K562 (cell line): ENCODE measurements around the gene RBP3. TPM values are rescaled to one million over a fixed set of nuclear protein-coding genes. Genes with fewer than 3 reads are reported as not detected.

Source experiments
- BCL6 ChIP-seq: fragments of 250-450 bp; sonication (Bioruptor Pico); IDR thresholded peaks from 2 replicates; pipeline ENCODE4 v1.4.0; 2020
- BHLHE40 ChIP-seq: IDR thresholded peaks from 2 replicates; pipeline ENCODE4 v1.6.1; 2011; ENCODE audit warnings: low read length, improper control_type of control experiment
- CREB1 ChIP-seq, 2 experiments: sonication (generic) in 1 of 2; formaldehyde crosslinking in 1 of 2; IDR thresholded peaks; 2 replicates each; pipeline versions ENCODE4 v1.6.1 to v1.8.0; 2012 to 2022; ENCODE audit warnings: inconsistent platforms in 1 of 2, mild to moderate bottlenecking in 1 of 2, missing genetic modification reagents in 1 of 2, moderate library complexity in 1 of 2
- CXXC5 ChIP-seq: fragments of 250-450 bp; sonication (Bioruptor Pico); IDR thresholded peaks from 2 replicates; pipeline ENCODE4 v1.8.0; 2022; ENCODE audit warnings: inconsistent platforms, mild to moderate bottlenecking, moderate library complexity
- DIDO1 ChIP-seq: fragments of 450-650 bp; IDR thresholded peaks from 2 replicates; pipeline ENCODE4 v1.6.1; 2016; ENCODE audit warnings: low read depth, missing biosample characterization, missing genetic modification characterization
- FOXK2 ChIP-seq, 2 experiments: fragments of 450-650 bp; IDR thresholded peaks in 1 of 2; conservative IDR thresholded peaks in 1 of 2; 2 replicates each; pipeline ENCODE4 v1.6.1; 2016; ENCODE audit warnings: low read depth in 2 of 2, mild to moderate bottlenecking in 1 of 2
- KAT7 ChIP-seq: sonication (generic); formaldehyde crosslinking; IDR thresholded peaks from 2 replicates; pipeline ENCODE4 v1.8.0; 2022; ENCODE audit warnings: missing genetic modification reagents, mild to moderate bottlenecking, borderline replicate concordance
- KLF13 ChIP-seq: fragments of 450-650 bp; IDR thresholded peaks from 2 replicates; pipeline ENCODE4 v1.6.1; 2016; ENCODE audit warnings: missing genetic modification characterization, low read depth, mild to moderate bottlenecking, missing compliant biosample characterization, moderate library complexity, borderline replicate concordance
- MECOM ChIP-seq: fragments of 250-450 bp; sonication (Bioruptor Pico); IDR thresholded peaks from 2 replicates; pipeline ENCODE4 v1.8.0; 2022; ENCODE audit warnings: inconsistent platforms
- NR1H2 ChIP-seq: sonication (generic); formaldehyde crosslinking; IDR thresholded peaks from 2 replicates; pipeline ENCODE4 v1.4.0; 2020; ENCODE audit warnings: mild to moderate bottlenecking, missing genetic modification reagents
- NR3C1 ChIP-seq: sonication (generic); formaldehyde crosslinking; IDR thresholded peaks from 2 replicates; pipeline ENCODE4 v1.8.1; 2022; ENCODE audit warnings: missing genetic modification reagents
- OTX1 ChIP-seq: fragments of 450-650 bp; formaldehyde crosslinking; IDR thresholded peaks from 2 replicates; pipeline ENCODE4 v1.4.0; 2022; ENCODE audit warnings: mild to moderate bottlenecking
- SMAD4 ChIP-seq: fragments of 250-450 bp; sonication (Bioruptor Pico); conservative IDR thresholded peaks from 2 replicates; pipeline ENCODE4 v1.8.0; 2021; ENCODE audit warnings: inconsistent platforms, mild to moderate bottlenecking, moderate library complexity
- TAL1 ChIP-seq: fragments of 450-650 bp; IDR thresholded peaks from 2 replicates; pipeline ENCODE4 v1.6.1; 2016; ENCODE audit warnings: mild to moderate bottlenecking
- THRAP3 ChIP-seq: fragments of 450-650 bp; IDR thresholded peaks from 2 replicates; pipeline ENCODE4 v1.6.1; 2016; ENCODE audit warnings: mild to moderate bottlenecking, inconsistent platforms, borderline replicate concordance
- U2AF1 ChIP-seq: fragments of 200-400 bp; formaldehyde crosslinking; optimal IDR thresholded peaks from 2 replicates; pipeline ENCODE3; 2017; ENCODE audit warnings: mild to moderate bottlenecking, low read depth, low read length, moderate library complexity
- ZBTB1 ChIP-seq: sonication (generic); formaldehyde crosslinking; IDR thresholded peaks from 2 replicates; pipeline ENCODE4 v1.8.1; 2023; ENCODE audit warnings: missing genetic modification reagents, low read depth, mild to moderate bottlenecking, borderline replicate concordance
- ZNF778 ChIP-seq: fragments of 450-650 bp; formaldehyde crosslinking; IDR thresholded peaks from 2 replicates; pipeline ENCODE4 v1.4.0; 2020; ENCODE audit warnings: mild to moderate bottlenecking, moderate library complexity
- ZZZ3 ChIP-seq: fragments of 450-650 bp; IDR thresholded peaks from 2 replicates; pipeline ENCODE4 v1.6.1; 2016; ENCODE audit warnings: antibody characterized with exemption, mild to moderate bottlenecking, moderate library complexity
- polyA plus RNA-seq, 8 experiments: library from polyadenylated mRNA; depleted of rRNA in 4 of 8; stranded (reverse) in 5 of 8; unstranded in 3 of 8; fragments of >200 nt; fragmentation: Nextera tagmentation in 2 of 8; fragmentation: Illumina TruSeq in 1 of 8; extraction: Ambion mirVana in 2 of 8; extraction: Trizol in 1 of 8; gene quantifications; 2 replicates each; pipeline versions ENCODE4 v1.2.1 to v1.2.3, GENCODE V29; 2011 to 2014; ENCODE audit warnings: inconsistent platforms in 1 of 8, missing spikeins in 1 of 8
- total RNA-seq, 7 experiments: library from RNA; depleted of rRNA in 6 of 7; stranded (reverse); fragments of >200 nt in 6 of 7; fragmentation: Illumina TruSeq in 2 of 7; extraction: Trizol in 2 of 7; gene quantifications; 2 replicates each; pipeline versions ENCODE4 v1.2.1 to v1.2.3, GENCODE V29; 2011 to 2021; ENCODE audit warnings: low replicate concordance in 1 of 7
- TF ChIP-seq, protein P1 (sequence below): fragments of 450-650 bp; formaldehyde crosslinking; IDR thresholded peaks from 2 replicates; pipeline ENCODE4 v1.4.0; 2020; ENCODE audit warnings: mild to moderate bottlenecking, moderate library complexity
- TF ChIP-seq, protein P2 (sequence below), 2 experiments: IDR thresholded peaks in 1 of 2; conservative IDR thresholded peaks in 1 of 2; 2 replicates each; pipeline ENCODE4 v1.6.1; 2016; ENCODE audit warnings: low read depth in 2 of 2, mild to moderate bottlenecking in 1 of 2, missing compliant biosample characterization in 1 of 2, missing genetic modification characterization in 1 of 2, moderate library complexity in 1 of 2
- TF ChIP-seq, protein P3 (sequence below): sonication (generic); formaldehyde crosslinking; IDR thresholded peaks from 2 replicates; pipeline ENCODE4 v1.9.0; 2022; ENCODE audit warnings: mild to moderate bottlenecking, missing genetic modification reagents
- TF ChIP-seq, protein P4 (sequence below): IDR thresholded peaks from 2 replicates; pipeline ENCODE4 v1.6.1; 2014; ENCODE audit warnings: antibody characterized with exemption

The RBP3 gene
- total and polyA plus RNA-seq, 9 of the 15 experiments (the other 6 are each of a cell fraction or from before 2014, with no cell fraction given), result not detected

DNA sequence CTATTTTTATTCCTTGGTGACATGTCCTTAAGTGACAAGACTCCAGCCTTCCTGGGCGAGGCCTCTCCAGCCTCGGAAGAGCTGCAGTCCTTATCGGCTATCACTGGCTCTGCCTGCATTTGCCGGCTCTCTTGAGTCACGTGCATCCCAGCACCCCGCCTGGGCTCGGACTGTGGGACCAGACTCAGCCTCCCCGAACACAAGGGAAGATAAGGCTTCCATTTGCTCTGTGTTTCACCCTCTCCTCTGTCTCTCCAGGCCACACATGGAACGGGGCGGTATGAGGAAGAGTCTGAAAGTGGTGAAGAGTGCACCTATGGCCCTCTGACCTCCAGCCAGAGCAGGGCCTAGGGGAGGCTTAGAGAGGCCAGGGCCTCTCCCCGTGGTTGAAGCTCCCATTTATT lies 21.2 kb upstream of the RBP3 start (continued):
- TF ChIP-seq, protein P1, sequence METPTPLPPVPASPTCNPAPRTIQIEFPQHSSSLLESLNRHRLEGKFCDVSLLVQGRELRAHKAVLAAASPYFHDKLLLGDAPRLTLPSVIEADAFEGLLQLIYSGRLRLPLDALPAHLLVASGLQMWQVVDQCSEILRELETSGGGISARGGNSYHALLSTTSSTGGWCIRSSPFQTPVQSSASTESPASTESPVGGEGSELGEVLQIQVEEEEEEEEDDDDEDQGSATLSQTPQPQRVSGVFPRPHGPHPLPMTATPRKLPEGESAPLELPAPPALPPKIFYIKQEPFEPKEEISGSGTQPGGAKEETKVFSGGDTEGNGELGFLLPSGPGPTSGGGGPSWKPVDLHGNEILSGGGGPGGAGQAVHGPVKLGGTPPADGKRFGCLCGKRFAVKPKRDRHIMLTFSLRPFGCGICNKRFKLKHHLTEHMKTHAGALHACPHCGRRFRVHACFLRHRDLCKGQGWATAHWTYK (CRISPR knock-in tag), result no peak; the same call in none of the 2 replicates
- no peak for TF ChIP-seq U2AF1
- TF ChIP-seq ZNF778 (CRISPR knock-in tag), result no peak
- TF ChIP-seq KAT7 (CRISPR knock-in tag), result no peak
- peak; percentile 87; the same call in 1 of the 2 replicates for TF ChIP-seq SMAD4 (CRISPR knock-in tag)
- TF ChIP-seq BCL6, result no peak
- TF ChIP-seq DIDO1 (tag), result no peak; the same call in 1 of the 2 replicates
- no peak for TF ChIP-seq NR1H2 (CRISPR knock-in tag)
- TF ChIP-seq, protein P2, sequence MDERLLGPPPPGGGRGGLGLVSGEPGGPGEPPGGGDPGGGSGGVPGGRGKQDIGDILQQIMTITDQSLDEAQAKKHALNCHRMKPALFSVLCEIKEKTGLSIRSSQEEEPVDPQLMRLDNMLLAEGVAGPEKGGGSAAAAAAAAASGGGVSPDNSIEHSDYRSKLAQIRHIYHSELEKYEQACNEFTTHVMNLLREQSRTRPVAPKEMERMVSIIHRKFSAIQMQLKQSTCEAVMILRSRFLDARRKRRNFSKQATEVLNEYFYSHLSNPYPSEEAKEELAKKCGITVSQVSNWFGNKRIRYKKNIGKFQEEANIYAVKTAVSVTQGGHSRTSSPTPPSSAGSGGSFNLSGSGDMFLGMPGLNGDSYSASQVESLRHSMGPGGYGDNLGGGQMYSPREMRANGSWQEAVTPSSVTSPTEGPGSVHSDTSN (CRISPR knock-in tag; IDR thresholded peaks at IDR 0.05; ENCODE audit: low read depth), result no peak
- TF ChIP-seq, protein P2 (tag; conservative IDR thresholded peaks at IDR 0.05; ENCODE audit: low read depth), result 0 out of 2 replicates have a peak, but pooled peaks have one; percentile 8
- TF ChIP-seq ZBTB1 (CRISPR knock-in tag), result no peak
- no peak for TF ChIP-seq ZZZ3
- TF ChIP-seq, protein P3, sequence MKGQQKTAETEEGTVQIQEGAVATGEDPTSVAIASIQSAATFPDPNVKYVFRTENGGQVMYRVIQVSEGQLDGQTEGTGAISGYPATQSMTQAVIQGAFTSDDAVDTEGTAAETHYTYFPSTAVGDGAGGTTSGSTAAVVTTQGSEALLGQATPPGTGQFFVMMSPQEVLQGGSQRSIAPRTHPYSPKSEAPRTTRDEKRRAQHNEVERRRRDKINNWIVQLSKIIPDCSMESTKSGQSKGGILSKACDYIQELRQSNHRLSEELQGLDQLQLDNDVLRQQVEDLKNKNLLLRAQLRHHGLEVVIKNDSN (CRISPR knock-in tag), result peak; percentile 60
- peak; percentile 91 for TF ChIP-seq CXXC5 (CRISPR knock-in tag)
- peak; percentile 48; the same call in 1 of the 2 replicates for TF ChIP-seq MECOM (CRISPR knock-in tag)
- TF ChIP-seq NR3C1, result no peak
- TF ChIP-seq CREB1 (IDR thresholded peaks at IDR 0.05), result no peak
- TF ChIP-seq CREB1 (CRISPR knock-in tag; IDR thresholded peaks at IDR 0.05), result no peak
- TF ChIP-seq, protein P4, sequence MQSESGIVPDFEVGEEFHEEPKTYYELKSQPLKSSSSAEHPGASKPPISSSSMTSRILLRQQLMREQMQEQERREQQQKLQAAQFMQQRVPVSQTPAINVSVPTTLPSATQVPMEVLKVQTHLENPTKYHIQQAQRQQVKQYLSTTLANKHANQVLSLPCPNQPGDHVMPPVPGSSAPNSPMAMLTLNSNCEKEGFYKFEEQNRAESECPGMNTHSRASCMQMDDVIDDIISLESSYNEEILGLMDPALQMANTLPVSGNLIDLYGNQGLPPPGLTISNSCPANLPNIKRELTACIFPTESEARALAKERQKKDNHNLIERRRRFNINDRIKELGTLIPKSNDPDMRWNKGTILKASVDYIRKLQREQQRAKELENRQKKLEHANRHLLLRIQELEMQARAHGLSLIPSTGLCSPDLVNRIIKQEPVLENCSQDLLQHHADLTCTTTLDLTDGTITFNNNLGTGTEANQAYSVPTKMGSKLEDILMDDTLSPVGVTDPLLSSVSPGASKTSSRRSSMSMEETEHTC, result 0 out of 2 replicates have a peak, but pooled peaks have one; percentile 21
- no peak for TF ChIP-seq THRAP3
- TF ChIP-seq FOXK2 (conservative IDR thresholded peaks at IDR 0.05 in 1 of 2, IDR thresholded peaks at IDR 0.05 in 1 of 2; ENCODE audit: low read depth in 2 of 2), result peak; percentile 20 to 80; a peak in 3 of 4 replicates
- TF ChIP-seq OTX1 (CRISPR knock-in tag), result 0 out of 2 replicates have a peak, but pooled peaks have one; percentile 50
- TF ChIP-seq TAL1, result peak; percentile 31; the same call in 1 of the 2 replicates
- no peak for TF ChIP-seq KLF13 (tag)
- TF ChIP-seq BHLHE40, result peak; percentile 100
